HepG2 (cell line): Measurements from ENCODE around the gene CD96. TPM values are rescaled to one million over a fixed set of nuclear protein-coding genes. Genes with fewer than 3 reads are reported as not detected.

Experiments used
- ATAC-seq: fragments of 200-7000 bp; cut with Tn5 transposase; 3 replicates; pipeline ENCODE4 v1.9.1; 2020; ENCODE audit warnings: mild to moderate bottlenecking, moderate library complexity
- BruUV-seq: library from RNA; stranded (reverse); fragments of 400-500 nt; replicated peaks from 2 replicates; lab custom pipeline; 2021; lab: Mats Ljungman, UMichigan
- CTCF ChIA-PET: fragments of 300-600 bp; formaldehyde crosslinking; extraction: SDS; loops from one replicate; lab custom pipeline; 2021; ENCODE audit warnings: low total read pairs, inconsistent platforms, low intra/inter-chr PET ratio; lab: Yijun Ruan, JAX
- POLR2A ChIA-PET: fragments of 350-600 bp; sonication (Branson Sonifier 250); formaldehyde crosslinking; loops from one replicate; lab custom pipeline; 2020; ENCODE audit warnings: antibody characterized with exemption, inconsistent platforms; lab: Yijun Ruan, JAX
- DNase-seq: peaks from one replicate; pipeline ENCODE4 v3.0.0-alpha.2; 2015; ENCODE audit warnings: low spot score
- FAIRE-seq: peaks from 3 replicates; lab custom pipeline; 2011; peaks lifted over from hg19 to GRCh38; lab: Jason Lieb, UNC
- H2AFZ ChIP-seq: one replicate; pipeline ENCODE4 v1.6.1; 2011; ENCODE audit warnings: low read length, inconsistent platforms
- H3K27ac ChIP-seq: fragments of 300-600 bp; 3 replicates; pipeline ENCODE4 v1.8.0; 2011; ENCODE audit warnings: mixed run types, mild to moderate bottlenecking, mixed read lengths, low read length, inconsistent platforms; ENCODE audit not compliant: insufficient read depth; ENCODE audit errors: extremely low read length
- H3K27me3 ChIP-seq, 2 experiments: fragments of 200-600 bp in 1 of 2; 2 replicates in 1 of 2; 3 replicates in 1 of 2; pipeline versions ENCODE4 v1.6.0 to v1.8.0; 2011; ENCODE audit warnings: low read length in 2 of 2, mild to moderate bottlenecking in 2 of 2, moderate library complexity in 2 of 2, inconsistent platforms in 1 of 2; ENCODE audit not compliant: insufficient read depth in 2 of 2, control insufficient read depth in 1 of 2
- H3K36me3 ChIP-seq, 2 experiments: fragments of 200-600 bp in 1 of 2; replicated peaks in 1 of 2; 2 replicates in 1 of 2; 3 replicates in 1 of 2; pipeline versions ENCODE4 v1.5.1 to v1.8.0; 2011; ENCODE audit warnings: low read length in 2 of 2, inconsistent platforms in 1 of 2; ENCODE audit not compliant: insufficient read depth in 2 of 2, control insufficient read depth in 1 of 2
- H3K4me1 ChIP-seq: 2 replicates; pipeline ENCODE4 v1.5.1; 2012; ENCODE audit warnings: low read length, inconsistent platforms; ENCODE audit not compliant: insufficient read depth
- H3K4me2 ChIP-seq: 2 replicates; pipeline ENCODE4 v1.6.0; 2011; ENCODE audit warnings: low read depth, low read length, inconsistent platforms
- H3K4me3 ChIP-seq, 3 experiments: fragments of 200-600 bp in 1 of 3; sonication (generic), shearing (Covaris generic) in 1 of 3; replicated peaks in 1 of 3; 2 replicates each; pipeline ENCODE4 v1.5.1; 2011 to 2016; ENCODE audit warnings: low read length in 3 of 3, inconsistent platforms in 2 of 3, low read depth in 2 of 3, mild to moderate bottlenecking in 2 of 3, control low read depth in 1 of 3, mixed read lengths in 1 of 3; ENCODE audit not compliant: insufficient read depth in 1 of 3
- H3K79me2 ChIP-seq: one replicate; pipeline ENCODE4 v1.6.1; 2011; ENCODE audit warnings: low read length, inconsistent platforms; ENCODE audit not compliant: insufficient read depth
- H3K9ac ChIP-seq: 2 replicates; pipeline ENCODE4 v1.6.0; 2011; ENCODE audit warnings: mild to moderate bottlenecking, low read depth, low read length, inconsistent platforms; ENCODE audit not compliant: insufficient read depth
- H3K9me3 ChIP-seq: 2 replicates; pipeline ENCODE4 v1.5.1; 2012; ENCODE audit warnings: mild to moderate bottlenecking, low read length
- H4K20me1 ChIP-seq: 2 replicates; pipeline ENCODE4 v1.6.0; 2011; ENCODE audit warnings: inconsistent platforms, mild to moderate bottlenecking, low read length, moderate library complexity; ENCODE audit not compliant: insufficient read depth
- ARNT ChIP-seq: fragments of 450-650 bp; IDR thresholded peaks from 2 replicates; pipeline ENCODE4 v1.6.1; 2017
- FOXK1 ChIP-seq: sonication (generic); formaldehyde crosslinking; IDR thresholded peaks from 2 replicates; pipeline ENCODE4 v1.4.0; 2020; ENCODE audit warnings: low read depth, missing genetic modification reagents, borderline replicate concordance
- NFYB ChIP-seq: sonication (generic); formaldehyde crosslinking; IDR thresholded peaks from 2 replicates; pipeline ENCODE4 v1.4.0; 2020; ENCODE audit warnings: missing genetic modification reagents
- PHF5A ChIP-seq: IDR thresholded peaks from one replicate; pipeline ENCODE4 v1.6.1; 2018; ENCODE audit warnings: low read depth, missing genetic modification reagents; ENCODE audit not compliant: unreplicated experiment
- PRMT3 ChIP-seq: sonication (generic); formaldehyde crosslinking; IDR thresholded peaks from 2 replicates; pipeline ENCODE4 v1.8.1; 2022; ENCODE audit warnings: low read depth, mild to moderate bottlenecking, moderate library complexity, missing genetic modification reagents, borderline replicate concordance
- RFX3 ChIP-seq: IDR thresholded peaks from 2 replicates; pipeline ENCODE4 v1.6.1; 2016; ENCODE audit warnings: missing biosample characterization, missing genetic modification reagents
- SIN3A ChIP-seq: IDR thresholded peaks from 2 replicates; pipeline ENCODE4 v1.6.1; 2011; ENCODE audit warnings: low read depth, mild to moderate bottlenecking, control low read depth, low read length, borderline replicate concordance
- ZFP36L2 ChIP-seq: sonication (generic); formaldehyde crosslinking; IDR thresholded peaks from 2 replicates; pipeline ENCODE4 v1.4.0; 2020; ENCODE audit warnings: missing genetic modification reagents
- ZNF501 ChIP-seq: sonication (generic); formaldehyde crosslinking; IDR thresholded peaks from 2 replicates; pipeline ENCODE4 v1.5.1; 2020; ENCODE audit warnings: mild to moderate bottlenecking, moderate library complexity, missing genetic modification reagents
- WGBS: methylation state at CpG from one replicate; pipeline ENCODE4 v1.1.6; 2017; ENCODE audit warnings: low lambda C conversion rate; 5-methylcytosine and 5-hydroxymethylcytosine counted together
- in situ Hi-C: cut with HindIII; loops from 2 replicates; pipeline ENCODE4 v1.10.0; 2017; ENCODE audit warnings: low pct_unique_long_range_greater_than_20kb; ENCODE audit not compliant: extremely low pct_ligation_motif_present
- intact Hi-C: fragments of 100-400 bp; cut with micrococcal nuclease; formaldehyde crosslinking; loops from one replicate; pipeline ENCODE4 v1.10.0; 2022; ENCODE audit not compliant: unreplicated experiment
- polyA plus RNA-seq, 8 experiments: library from polyadenylated mRNA; depleted of rRNA in 3 of 8; stranded (reverse) in 7 of 8; unstranded in 1 of 8; fragments of >200 nt; fragmentation: Illumina TruSeq in 4 of 8; extraction: Trizol in 4 of 8; gene quantifications; 2 replicates each; pipeline versions ENCODE4 v1.2.1 to v1.2.3, GENCODE V29; 2011 to 2016; ENCODE audit warnings: low read depth in 4 of 8, missing spikeins in 1 of 8, mixed read lengths in 1 of 8; ENCODE audit not compliant: insufficient read depth in 1 of 8
- total RNA-seq, 5 experiments: library from RNA; depleted of rRNA; stranded (reverse); fragments of >200 nt; fragmentation: Illumina TruSeq; extraction: Trizol; gene quantifications; 2 replicates each; pipeline ENCODE4 v1.2.3, GENCODE V29; 2016; ENCODE audit warnings: low read depth in 1 of 5
- TF ChIP-seq, protein P1 (sequence below): sonication (generic); formaldehyde crosslinking; IDR thresholded peaks from 2 replicates; pipeline ENCODE4 v1.5.0; 2020; ENCODE audit warnings: mild to moderate bottlenecking, missing genetic modification reagents, borderline replicate concordance
- TF ChIP-seq, protein P2 (sequence below): sonication (generic); formaldehyde crosslinking; IDR thresholded peaks from 2 replicates; pipeline ENCODE4 v1.5.0; 2020; ENCODE audit warnings: missing genetic modification reagents, mild to moderate bottlenecking, borderline replicate concordance
- TF ChIP-seq, protein P3 (sequence below): IDR thresholded peaks from 2 replicates; pipeline ENCODE4 v1.4.0; 2020; ENCODE audit warnings: mild to moderate bottlenecking, missing genetic modification reagents

The CD96 gene
- total and polyA plus RNA-seq, 2 of the 13 experiments (the other 11 are each of a cell fraction or from before 2014, with no cell fraction given): not detected

DNA sequence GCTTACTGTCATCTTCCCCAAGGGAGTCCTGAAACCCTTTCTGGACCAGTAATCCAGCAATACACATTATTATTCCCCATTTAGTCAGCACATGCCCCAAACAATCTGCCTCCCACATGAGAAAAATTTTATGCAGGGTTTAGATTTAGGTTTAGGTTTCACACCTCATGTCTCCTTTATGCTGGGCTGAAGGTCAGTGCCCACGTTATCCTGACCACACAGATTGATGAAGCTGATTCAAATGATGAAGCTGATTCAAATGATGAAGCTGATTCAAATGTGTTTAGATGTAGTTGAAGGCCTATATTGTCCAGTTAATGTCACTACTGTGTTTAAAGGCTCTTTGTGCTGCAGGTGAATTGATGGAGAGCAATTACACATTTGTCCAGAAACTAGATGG, 71.3 kb downstream of the CD96 start (continued):
- TF ChIP-seq ZNF501 (CRISPR knock-in tag): no peak
- TF ChIP-seq FOXK1 (CRISPR knock-in tag): no peak
- TF ChIP-seq, all 625 proteins: peak for 0

GRCh38 chr3:111615880-111616279, 73.9 kb downstream of the CD96 start:
- ChIA-PET CTCF (no interaction called here), POLR2A (no interaction called here)
- no peak overlapping the region for H2AFZ ChIP-seq
- no peaks in the 10 kb centered on the region for H4K20me1 ChIP-seq
- H3K79me2 ChIP-seq: no peaks in the 10 kb centered on the region
- DNase-seq (no peak), FAIRE-seq (no peak), ATAC-seq (no peak)
- intact Hi-C loops (no loop called here), in situ Hi-C loops (no loop called here)
- TF ChIP-seq PHF5A (CRISPR knock-in tag) (no peak), SIN3A (no peak), ARNT (no peak), ZFP36L2 (no peak), NFYB (CRISPR knock-in tag) (no peak), PRMT3 (CRISPR knock-in tag) (no peak), RFX3 (CRISPR knock-in tag) (no peak)
- TF ChIP-seq, protein P1, sequence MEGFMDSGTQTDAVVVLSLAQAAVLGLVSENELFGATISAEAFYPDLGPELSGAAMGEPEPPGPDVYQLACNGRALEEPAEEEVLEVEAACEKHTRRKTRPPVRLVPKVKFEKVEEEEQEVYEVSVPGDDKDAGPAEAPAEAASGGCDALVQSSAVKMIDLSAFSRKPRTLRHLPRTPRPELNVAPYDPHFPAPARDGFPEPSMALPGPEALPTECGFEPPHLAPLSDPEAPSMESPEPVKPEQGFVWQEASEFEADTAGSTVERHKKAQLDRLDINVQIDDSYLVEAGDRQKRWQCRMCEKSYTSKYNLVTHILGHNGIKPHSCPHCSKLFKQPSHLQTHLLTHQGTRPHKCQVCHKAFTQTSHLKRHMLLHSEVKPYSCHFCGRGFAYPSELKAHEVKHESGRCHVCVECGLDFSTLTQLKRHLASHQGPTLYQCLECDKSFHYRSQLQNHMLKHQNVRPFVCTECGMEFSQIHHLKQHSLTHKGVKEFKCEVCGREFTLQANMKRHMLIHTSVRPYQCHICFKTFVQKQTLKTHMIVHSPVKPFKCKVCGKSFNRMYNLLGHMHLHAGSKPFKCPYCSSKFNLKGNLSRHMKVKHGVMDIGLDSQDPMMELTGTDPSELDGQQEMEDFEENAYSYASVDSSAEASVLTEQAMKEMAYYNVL: no peak
- TF ChIP-seq, protein P2, sequence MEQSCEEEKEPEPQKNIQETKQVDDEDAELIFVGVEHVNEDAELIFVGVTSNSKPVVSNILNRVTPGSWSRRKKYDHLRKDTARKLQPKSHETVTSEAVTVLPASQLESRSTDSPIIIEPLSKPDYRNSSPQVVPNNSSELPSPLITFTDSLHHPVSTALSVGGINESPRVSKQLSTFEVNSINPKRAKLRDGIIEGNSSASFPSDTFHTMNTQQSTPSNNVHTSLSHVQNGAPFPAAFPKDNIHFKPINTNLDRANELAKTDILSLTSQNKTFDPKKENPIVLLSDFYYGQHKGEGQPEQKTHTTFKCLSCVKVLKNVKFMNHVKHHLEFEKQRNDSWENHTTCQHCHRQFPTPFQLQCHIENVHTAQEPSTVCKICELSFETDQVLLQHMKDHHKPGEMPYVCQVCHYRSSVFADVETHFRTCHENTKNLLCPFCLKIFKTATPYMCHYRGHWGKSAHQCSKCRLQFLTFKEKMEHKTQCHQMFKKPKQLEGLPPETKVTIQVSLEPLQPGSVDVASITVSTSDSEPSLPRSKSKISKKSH (CRISPR knock-in tag): no peak
- TF ChIP-seq, protein P3, sequence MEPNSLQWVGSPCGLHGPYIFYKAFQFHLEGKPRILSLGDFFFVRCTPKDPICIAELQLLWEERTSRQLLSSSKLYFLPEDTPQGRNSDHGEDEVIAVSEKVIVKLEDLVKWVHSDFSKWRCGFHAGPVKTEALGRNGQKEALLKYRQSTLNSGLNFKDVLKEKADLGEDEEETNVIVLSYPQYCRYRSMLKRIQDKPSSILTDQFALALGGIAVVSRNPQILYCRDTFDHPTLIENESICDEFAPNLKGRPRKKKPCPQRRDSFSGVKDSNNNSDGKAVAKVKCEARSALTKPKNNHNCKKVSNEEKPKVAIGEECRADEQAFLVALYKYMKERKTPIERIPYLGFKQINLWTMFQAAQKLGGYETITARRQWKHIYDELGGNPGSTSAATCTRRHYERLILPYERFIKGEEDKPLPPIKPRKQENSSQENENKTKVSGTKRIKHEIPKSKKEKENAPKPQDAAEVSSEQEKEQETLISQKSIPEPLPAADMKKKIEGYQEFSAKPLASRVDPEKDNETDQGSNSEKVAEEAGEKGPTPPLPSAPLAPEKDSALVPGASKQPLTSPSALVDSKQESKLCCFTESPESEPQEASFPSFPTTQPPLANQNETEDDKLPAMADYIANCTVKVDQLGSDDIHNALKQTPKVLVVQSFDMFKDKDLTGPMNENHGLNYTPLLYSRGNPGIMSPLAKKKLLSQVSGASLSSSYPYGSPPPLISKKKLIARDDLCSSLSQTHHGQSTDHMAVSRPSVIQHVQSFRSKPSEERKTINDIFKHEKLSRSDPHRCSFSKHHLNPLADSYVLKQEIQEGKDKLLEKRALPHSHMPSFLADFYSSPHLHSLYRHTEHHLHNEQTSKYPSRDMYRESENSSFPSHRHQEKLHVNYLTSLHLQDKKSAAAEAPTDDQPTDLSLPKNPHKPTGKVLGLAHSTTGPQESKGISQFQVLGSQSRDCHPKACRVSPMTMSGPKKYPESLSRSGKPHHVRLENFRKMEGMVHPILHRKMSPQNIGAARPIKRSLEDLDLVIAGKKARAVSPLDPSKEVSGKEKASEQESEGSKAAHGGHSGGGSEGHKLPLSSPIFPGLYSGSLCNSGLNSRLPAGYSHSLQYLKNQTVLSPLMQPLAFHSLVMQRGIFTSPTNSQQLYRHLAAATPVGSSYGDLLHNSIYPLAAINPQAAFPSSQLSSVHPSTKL: no peak
- no peak overlapping the region for H3K27ac ChIP-seq
- H3K36me3 ChIP-seq: no peaks in the 10 kb centered on the region
- no peak overlapping the region for H3K4me3 ChIP-seq
- BruUV-seq: no TSS peak
- no peak overlapping the region for H3K4me2 ChIP-seq
- H3K9ac ChIP-seq: no peak overlapping the region
- no peaks in the 10 kb centered on the region for H3K4me1 ChIP-seq
- no peaks in the 10 kb centered on the region for H3K9me3 ChIP-seq
- no peaks in the 10 kb centered on the region; a peak in 1 of 5 replicates for H3K27me3 ChIP-seq
- 2% methylated on average over 3 of the region's 3 CpGs for WGBS
